SW480 (cell line): ENCODE measurements around the gene NAP1L4.
"Not testable (repeated sequence)": the region's sequence is repeated elsewhere in the genome, so short reads cannot be mapped to it uniquely, and the experiment has no call there.

Experiments used
- DNase-seq: peaks from one replicate; pipeline ENCODE4 v3.0.0-alpha.2; 2016; ENCODE audit warnings: low spot score

NAP1L4 gene

DNA sequence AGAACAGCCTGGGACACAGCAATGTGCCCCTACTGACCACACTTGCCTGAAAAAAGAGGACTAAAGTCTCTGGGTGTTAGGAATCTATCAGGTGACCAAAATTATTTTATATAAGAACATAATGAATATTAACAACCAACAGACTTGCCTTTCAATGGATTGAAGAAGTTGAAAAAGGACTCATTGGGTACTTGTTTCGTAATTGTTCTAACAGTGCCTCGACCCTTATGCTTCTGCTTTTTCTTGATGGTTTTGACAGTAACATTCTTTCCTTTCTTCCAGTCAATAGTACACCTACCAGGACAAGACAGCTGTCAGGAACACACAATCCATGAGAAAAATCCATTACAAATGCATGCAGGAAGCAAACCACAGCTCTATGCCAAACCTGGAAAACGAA lies 33.9 kb downstream of the NAP1L4 start:
- no peak for DNase-seq

DNA sequence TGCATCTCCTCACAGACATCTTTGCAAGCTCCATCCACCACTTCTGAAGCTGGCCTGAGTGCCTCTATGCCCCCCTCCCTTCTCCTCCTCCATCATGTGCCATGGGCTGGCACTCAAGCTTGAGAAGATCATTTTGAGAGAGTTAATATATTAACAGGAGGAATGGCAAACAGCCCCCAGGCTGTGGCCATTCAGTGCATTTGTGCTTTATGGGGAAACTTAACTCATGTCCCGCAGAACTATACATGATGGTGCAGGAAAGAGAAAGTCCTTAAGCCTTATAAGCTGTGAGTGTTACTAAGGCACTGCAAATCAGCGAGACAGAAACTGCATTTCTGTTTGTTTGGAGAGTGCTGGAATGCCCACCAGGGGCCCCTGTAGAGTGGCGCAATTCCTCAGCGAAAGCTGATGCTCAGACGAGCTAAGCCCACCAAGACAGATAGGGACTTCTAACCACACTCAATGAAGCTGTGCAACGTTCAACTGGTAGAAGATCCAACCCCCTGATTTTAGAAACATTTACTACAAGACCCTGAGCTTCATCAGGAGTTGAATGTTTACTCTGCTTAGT lies 36.1 kb downstream of the NAP1L4 start:
- DNase-seq = no peak

DNA sequence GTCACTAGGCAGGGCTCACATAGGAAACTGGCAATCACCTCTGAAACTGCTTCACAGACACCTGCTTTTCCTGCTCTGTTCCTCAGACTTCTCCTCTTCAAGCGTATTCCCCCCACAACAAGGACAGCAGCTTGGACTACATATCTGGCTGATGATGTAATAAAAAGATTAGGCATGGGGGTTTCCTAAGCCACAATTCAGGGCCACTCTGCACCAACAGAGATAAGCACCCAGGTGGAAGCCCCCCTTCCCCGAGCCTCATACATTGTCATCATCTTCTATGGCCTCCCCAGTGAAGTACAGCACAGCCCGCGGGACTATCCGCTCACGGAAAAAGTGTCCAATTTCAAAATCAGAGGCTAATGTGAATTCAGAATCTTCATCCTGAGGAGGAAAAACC lies 37.9 kb downstream of the NAP1L4 start:
- no peak for DNase-seq

DNA sequence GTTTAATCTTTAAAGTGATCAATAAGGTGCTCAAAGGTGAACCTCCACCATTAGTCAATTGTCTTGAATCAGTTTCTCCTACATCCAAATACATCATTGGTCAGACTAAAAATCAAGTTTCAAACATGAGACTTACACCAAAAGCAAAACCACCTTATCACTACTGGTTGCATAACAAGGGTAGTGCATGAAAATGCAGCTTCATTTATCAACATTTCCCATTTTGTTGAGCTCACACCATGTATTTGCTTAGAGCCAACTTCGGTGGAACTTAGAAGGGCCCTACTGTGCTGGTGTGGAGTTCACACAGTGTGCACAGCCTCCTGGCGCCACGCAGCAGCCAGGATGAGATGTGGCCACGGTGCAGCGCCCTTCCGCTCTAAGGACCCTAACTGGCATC lies 39.8 kb downstream of the NAP1L4 start:
- DNase-seq = no peak

DNA sequence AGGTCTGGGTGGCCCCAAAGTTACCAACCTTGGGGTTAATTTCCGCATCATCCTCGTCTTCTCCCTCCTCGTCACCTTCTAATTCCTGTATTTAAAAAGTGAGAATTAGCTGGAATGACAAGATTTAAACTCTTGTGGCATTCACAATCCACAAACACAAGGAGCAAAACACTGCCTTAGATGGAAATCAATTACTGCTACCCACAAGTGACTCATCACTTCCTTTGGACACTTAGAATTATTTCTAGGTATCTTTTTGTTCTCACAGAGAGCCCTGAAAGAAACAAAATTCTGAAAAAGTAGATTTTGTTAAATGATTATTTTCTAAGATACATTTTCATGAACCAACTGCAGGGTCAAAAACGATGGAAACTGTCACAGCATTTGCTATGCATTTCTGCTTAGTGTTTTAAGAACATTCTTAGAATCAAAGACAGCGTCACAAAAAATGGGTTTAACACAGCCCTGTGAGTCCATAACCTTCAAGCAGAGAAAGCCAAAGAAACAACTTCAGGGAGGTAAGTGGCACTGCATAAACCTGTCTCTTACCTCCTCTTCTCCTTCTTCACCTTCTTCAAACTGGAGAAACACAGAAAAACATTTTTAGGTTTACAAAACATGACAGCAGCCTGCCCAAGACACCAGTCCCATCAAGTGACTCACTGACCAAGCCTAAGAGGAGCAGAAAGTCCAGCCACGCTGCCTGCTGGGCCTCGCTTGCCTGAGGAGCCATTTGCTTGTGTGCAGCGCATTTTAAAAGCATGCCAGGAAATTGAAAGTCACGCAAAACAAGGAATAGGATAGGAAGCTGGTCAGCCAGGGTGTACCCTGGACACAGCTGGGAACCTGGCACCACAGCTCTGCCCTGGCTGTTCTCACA lies 40.7 kb downstream of the NAP1L4 start:
- DNase-seq = no peak

DNA sequence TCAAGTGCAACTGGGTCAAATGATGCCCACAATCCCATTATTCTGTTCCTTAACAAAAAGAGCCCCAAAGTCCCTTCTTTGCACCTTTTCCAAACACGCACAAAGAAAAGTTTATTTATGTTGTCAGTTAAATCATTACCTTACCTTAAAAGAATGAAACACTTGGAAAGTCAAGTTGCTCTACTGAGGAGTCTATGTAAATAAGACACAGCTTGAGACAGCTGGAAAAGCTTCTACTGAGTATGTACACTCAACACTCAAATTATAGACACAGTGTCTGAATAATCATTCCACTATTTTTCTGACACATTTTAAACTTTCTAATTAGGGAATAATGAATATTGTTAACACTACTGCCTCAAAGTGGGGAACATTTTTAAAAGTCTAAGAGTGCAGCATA lies 41.3 kb downstream of the NAP1L4 start:
- no peak for DNase-seq

DNA sequence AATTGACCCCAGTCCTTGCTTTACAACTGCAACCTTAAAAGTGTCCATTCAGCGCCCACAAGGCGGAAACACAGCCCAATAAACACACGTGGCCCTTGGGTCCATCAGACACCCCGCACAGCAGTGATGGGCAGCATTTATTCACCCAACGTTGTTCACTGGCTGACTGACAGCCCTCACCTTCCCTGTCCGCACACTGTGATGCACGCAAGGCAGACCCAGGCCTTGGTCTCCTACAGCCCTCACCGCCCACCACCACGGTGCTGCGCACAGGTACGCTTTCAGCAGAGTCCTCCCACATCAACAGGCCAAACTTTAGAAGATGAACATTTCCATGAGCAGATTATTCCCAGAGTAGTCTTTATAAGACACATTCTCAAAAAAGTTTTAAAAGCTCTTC lies 42.2 kb downstream of the NAP1L4 start:
- DNase-seq = no peak

DNA sequence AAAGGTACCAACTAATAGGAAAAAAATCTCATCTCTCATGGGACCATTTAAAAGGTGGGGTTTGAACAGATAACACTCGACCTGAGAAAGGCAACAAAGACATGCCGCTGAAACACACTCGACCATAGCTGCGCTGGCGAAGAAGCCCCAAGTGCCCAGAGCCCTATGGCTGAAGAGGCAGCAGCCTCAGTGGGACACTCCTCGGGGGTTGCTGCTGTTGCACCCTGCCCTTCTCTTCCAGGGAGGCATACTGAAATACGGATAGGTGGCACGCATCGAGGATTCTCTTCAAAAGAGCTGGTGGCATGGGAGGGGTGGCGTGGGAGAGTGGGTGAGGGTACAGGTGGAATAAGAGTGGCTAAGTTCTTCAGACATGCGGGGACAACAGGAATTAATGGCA lies 44.4 kb downstream of the NAP1L4 start:
- no peak for DNase-seq

DNA sequence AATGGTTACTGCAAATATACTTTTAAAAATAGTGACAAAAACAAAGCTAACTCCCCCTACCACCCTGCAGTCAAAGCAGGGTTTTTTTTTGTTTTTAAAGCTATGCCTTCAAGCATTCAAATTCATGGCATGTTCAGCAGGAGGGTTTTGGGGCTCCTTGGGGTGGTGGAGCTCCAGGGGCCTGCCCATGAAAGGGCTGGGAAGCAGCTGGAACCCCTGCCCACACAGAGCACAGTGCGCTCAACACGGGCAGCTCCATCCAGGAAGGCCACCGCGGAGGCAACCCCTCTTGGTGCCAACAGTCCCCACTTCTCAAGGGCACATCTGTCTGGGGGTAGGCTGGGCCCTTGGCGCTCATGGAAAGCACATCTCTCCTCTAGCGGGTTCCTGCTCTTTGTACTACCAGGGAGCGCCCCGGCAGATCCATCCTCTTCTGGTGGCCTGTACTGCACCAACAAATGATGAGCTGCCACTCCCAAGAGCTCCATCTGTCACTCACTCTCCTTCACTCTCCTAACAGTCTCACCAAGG lies 46.3 kb downstream of the NAP1L4 start:
- no peak for DNase-seq

DNA sequence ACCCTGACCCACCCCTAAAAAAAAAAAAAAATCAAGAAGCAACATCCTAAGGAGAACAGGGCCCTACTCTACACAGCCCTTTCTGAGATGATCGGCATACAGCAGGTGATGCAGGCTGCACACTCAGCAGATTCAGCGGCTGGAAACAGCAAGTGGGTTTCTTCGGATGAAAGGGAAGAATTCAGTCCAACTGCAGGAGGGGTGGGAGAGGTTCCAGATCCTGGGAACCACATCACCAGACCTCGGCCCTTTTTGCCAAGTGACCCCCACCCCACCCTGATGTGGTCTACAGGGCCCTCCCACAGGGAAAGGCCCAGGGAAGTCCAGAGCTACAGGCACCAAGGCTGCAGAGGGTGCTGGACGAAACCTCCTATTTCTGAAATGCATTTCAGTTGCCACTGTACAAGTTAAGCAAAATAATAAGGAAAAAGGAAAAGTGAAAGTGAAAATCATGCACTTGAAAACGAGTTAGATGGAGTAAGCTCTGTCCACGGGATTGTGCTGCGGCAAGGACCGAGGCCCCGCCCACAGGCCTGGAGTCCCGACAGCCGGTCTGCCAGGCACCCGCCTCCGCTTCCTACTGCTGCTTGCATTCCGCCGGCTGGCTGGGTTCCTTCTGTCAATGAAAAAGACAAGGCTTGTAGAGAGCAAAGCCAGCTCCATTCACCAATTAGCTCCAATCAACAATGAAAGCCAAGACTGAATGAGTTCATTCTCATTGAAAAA lies 46.9 kb downstream of the NAP1L4 start:
- DNase-seq = peak; percentile 46

DNA sequence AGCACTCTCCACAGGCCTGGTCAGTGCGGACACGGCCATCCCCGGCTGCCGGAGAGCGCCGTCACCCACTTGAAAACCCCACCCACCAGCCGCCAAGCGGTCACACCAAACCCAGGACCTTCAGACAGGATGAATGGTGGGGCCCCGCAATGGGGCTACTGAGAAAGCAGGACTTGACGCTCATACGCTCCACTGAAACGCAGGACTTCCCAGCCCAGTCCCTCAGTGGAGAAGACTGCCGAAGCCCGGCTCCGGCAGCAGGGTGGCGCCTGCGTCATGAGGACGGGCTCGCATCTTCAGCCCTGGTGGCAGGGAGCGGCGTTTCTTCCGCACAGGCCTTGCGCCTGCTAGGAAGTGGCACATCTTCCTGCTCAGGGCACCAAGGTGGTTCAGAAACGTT lies 47.6 kb downstream of the NAP1L4 start:
- no peak for DNase-seq

DNA sequence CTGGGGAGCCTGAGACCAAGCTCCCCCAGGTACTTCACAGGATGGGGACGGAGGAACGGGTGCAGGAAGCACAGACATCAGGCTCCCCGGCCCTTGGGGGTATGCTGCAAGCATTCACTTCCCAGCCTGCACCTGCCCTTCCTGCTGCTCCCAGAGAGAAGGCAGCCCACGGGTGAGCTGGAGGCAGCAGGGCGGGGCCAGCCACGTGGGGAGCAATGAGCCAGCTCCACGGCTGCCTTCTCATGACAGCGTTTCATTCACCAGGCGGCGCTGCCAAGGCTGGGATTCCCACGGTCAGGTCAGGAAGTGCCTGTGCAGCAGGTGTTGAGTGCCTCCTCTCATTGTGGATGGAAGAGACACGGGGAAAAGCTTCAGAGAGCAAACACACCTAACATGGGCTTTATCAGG lies 48.4 kb downstream of the NAP1L4 start:
- DNase-seq = peak; percentile 67

DNA sequence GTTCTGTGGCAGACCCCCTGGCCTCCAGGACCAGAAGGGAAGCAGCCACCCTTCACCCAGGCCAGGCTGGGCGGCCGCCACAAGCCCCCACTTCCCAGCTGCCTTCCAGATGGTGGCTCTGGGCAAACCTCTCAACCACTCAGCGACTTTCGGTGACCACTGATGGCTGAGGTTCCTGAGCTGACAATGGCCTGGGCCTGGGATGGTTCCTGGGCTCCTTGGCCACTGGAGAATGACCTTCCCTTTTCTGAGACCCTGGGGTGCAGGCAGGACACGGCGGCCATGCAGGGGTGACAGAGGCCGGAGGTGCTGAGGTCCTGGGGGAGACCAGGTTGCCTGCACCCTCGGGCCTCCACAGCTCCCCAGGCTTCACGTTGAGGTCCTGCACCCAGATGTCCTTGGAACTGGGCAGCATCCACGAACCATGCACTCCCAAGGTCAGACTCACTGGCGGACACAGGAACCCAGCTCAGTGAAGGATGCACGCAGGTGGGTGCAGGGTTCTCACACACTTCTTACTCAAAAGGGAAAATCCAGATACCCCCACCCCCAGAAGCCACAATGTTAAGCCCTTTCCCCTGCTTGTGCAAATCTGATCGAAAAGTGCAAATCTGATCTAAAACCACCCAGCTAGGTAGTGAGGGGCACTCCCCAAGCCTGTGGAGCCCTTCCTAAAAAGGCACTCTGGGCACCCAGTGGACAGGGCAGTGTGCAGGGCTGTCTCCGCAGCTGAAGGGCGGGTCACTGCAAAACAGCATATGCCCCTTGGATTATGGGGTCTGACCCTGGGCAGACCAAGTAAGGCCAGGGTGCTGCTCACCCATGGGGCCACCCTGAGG lies 49.0 kb downstream of the NAP1L4 start:
- DNase-seq = no peak

DNA sequence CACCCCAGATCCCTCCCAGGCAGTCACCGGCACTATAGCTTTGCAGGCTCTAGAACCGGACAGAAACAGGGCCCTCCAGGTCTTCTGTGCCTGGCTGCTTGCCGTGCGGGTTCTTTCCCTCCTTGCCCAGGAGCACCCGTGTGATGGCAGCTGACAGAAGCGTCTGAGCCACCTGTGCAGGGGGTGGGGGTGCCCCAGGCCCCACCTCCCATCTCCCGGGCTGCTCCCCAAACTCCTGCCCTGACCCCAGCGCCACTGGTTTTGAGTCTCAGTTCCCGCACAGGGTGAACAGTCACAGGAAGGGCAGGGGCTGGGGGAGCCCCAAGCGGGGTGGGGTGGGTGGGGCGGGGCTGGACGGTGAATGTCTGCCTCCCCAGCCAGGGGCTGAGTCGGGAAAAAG lies 49.7 kb downstream of the NAP1L4 start:
- no peak for DNase-seq

DNA sequence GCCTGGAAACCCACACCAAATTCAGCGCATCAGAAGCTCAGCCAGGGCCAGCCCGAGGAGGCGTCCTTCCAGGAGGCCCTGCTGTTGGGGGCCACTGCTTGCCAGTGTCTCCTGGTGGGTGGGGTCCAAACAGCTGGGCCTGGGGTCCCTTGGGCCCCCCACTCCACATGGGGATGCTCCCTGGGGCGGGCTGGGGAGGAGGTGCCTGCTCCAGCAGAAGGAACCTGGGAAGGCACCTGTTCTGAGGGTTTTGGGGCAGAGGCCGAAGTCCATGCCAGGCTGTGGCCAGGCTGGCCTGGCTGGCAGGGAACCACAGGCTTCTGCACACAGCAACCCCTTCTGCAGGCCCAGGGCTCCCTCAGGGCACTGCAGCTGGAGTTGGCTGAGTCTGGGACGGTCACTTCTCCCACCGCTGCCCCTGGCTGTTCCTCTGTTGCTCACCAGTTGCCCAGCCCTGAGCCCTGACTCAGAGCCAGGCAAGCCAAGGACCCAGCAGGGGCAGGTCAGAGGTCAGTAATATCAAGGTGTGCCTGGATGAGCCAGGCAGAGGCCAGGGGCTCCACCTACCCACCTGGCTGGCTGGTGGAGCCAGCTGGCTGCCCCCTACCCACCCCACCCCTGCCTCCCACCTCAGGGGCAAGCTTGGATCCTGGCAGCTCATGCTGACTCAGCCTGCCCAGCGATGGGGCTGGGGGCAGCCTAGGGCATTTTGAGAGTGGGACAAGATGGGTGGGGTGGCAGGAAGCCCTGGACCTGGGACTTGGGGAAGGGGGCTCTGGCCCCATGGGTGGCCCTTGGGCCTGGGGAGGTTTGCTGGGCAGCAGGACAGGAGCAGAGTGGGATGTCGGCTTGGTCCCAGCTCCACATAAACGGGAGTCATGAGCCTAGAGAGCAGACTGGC lies 51.0 kb downstream of the NAP1L4 start:
- peak; percentile 59 for DNase-seq

DNA sequence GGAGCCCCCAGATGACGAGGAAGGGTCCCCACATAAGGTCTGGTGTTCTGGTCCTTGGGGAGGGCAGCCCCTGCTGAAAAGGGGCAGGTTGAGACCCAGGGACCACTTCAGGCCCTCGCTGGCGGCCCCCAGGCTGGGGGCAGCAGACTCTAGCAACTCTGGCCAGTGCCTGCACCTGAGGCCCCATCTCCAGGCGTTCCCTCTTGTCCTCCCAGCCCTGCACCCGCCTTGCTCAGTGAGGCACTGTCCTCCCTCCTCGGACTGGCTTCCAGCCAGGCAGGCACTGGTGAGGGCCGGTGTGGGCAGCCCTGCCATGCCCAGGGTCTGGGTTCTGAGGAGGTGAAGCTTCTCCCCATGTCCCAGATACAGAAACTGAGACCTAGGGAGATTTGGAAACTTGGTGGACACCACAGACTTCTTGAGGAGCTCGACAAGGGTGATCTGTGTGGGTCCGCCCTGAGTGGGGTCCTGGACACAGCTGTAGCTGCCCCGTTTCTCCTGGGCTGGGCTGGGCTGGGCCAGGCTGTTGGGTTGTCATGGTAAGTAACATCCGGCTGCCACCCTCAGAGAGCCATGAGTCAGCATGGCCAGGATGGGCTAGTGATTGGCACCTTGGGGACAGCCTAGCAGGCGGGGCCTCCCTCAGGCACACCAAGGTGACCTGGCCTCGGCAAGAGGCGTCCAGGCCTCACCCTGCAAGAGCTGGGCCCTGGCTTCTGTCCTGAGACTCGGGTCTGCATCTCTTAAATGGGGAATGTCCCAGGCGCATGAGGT lies 51.8 kb downstream of the NAP1L4 start:
- DNase-seq = peak; percentile 89

DNA sequence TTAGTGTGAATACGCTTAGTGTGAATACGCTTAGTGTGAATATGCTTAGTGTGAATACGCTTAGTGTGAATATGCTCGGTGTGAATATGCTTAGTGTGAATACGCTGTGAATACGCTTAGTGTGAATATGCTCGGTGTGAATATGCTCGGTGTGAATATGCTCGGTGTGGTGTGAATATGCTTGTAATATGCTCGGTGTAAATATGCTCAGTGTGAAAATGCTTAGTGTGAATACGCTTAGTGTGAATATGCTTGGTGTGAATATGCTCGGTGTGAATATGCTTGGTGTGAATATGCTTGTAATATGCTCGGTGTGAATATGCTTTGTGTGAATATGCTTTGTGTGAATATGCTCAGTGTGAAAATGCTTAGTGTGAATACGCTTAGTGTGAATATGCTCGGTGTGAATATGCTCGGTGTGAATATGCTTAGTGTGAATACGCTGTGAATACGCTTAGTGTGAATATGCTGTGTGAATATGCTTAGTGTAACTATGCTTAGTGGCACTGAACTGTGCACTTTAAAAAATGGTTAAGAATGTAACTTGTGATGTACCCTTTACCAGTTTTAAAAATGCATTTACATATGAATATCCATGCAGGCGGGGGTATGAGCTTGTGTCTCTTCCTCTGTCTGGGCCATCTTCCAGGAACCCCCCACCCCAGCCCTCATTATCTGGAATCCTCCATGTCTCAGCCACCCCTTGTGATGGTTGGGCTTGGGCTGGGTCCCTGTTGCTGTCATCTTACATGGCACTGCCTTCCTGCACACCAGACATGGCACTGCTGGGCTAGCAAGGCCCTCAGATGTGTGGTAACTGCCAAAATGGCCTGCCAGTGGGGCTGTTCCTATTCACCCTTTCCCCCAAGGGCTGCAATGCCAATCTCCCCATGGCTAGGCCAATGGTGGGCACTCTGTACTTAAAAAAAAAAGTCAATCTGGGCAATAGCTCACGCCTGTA lies 53.4 kb downstream of the NAP1L4 start:
- not testable (repeated sequence) for DNase-seq

DNA sequence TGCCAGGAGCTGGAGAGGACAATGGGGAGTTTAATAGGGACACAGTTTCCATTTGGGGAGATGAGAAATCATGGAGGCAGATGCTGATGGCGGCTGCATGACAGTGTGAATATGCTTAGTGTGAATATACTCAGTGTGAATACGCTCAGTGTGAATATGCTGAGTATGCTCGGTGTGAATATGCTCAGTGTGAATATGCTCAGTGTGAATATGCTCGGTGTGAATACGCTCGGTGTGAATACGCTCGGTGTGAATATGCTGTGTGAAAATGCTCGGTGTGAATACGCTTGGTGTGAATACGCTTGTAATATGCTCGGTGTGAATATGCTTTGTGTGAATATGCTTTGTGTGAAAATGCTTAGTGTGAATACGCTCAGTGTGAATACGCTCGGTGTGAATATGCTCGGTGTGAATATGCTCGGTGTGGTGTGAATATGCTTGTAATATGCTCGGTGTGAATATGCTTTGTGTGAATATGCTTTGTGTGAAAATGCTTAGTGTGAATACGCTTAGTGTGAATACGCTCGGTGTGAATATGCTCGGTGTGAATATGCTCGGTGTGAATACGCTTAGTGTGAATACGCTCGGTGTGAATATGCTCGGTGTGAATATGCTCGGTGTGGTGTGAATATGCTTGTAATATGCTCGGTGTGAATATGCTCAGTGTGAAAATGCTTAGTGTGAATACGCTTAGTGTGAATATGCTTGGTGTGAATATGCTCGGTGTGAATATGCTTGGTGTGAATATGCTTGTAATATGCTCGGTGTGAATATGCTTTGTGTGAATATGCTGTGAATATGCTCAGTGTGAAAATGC lies 54.3 kb downstream of the NAP1L4 start:
- not testable (repeated sequence) for DNase-seq
